ENCODE results near the gene TMEM132C. TPM values are rescaled to one million over a fixed set of nuclear protein-coding genes. Genes with fewer than 3 reads are reported as not detected.

The TMEM132C gene
- total RNA-seq, 1 experiment from 2014 or later = not detected

- BruUV-seq (replicated peaks) = no TSS peak
- intact Hi-C loops (cut with micrococcal nuclease) = no loop called here
- POLR2A ChIA-PET = no interaction called here
- H3K9me3 Mint-ChIP-seq (ENCODE audit: unreplicated experiment) = peaks cover 33% of the 10 kb centered on the region
- H3K36me3 Mint-ChIP-seq (ENCODE audit: insufficient read depth, unreplicated experiment) = no peaks in the 10 kb centered on the region
- H3K27me3 Mint-ChIP-seq (ENCODE audit: insufficient read depth, unreplicated experiment) = no peaks in the 10 kb centered on the region
- H3K4me1 Mint-ChIP-seq (ENCODE audit: insufficient read depth, unreplicated experiment) = no peaks in the 10 kb centered on the region
- H3K27ac Mint-ChIP-seq (ENCODE audit: low read depth, unreplicated experiment) = no peak overlapping the region
- CTCF ChIA-PET = no interaction called here
- DNase-seq (ENCODE audit: unreplicated experiment) = no peak
- TF ChIP-seq CTCF (IDR thresholded peaks at IDR 0.05; ENCODE audit: unreplicated experiment) = no peak
- no peak overlapping the region for H3K4me3 Mint-ChIP-seq (ENCODE audit: unreplicated experiment)
Observed at GRCh38 chr12:128381946-128382345, 115.0 kb downstream of the TMEM132C start.

GRCh38 chr12:128382946-128383345, 116.0 kb downstream of the TMEM132C start:
- Mint-ChIP-seq H3K4me3 (ENCODE audit: unreplicated experiment) (no peak overlapping the region), H3K4me1 (ENCODE audit: insufficient read depth, unreplicated experiment) (no peaks in the 10 kb centered on the region), H3K9me3 (ENCODE audit: unreplicated experiment) (peaks cover 26% of the 10 kb centered on the region), H3K27ac (ENCODE audit: low read depth, unreplicated experiment) (no peak overlapping the region), H3K27me3 (ENCODE audit: insufficient read depth, unreplicated experiment) (no peaks in the 10 kb centered on the region), H3K36me3 (ENCODE audit: insufficient read depth, unreplicated experiment) (no peaks in the 10 kb centered on the region)
- no TSS peak for BruUV-seq (replicated peaks)
- CTCF ChIA-PET = no interaction called here
- intact Hi-C loops (cut with micrococcal nuclease) = no loop called here
- DNase-seq (ENCODE audit: unreplicated experiment) = no peak
- POLR2A ChIA-PET = no interaction called here
- no peak for TF ChIP-seq CTCF (IDR thresholded peaks at IDR 0.05; ENCODE audit: unreplicated experiment)

- Mint-ChIP-seq H3K27ac (ENCODE audit: low read depth, unreplicated experiment) (no peak overlapping the region), H3K27me3 (ENCODE audit: insufficient read depth, unreplicated experiment) (no peaks in the 10 kb centered on the region), H3K9me3 (ENCODE audit: unreplicated experiment) (peaks cover 26% of the 10 kb centered on the region), H3K36me3 (ENCODE audit: insufficient read depth, unreplicated experiment) (no peaks in the 10 kb centered on the region), H3K4me3 (ENCODE audit: unreplicated experiment) (no peak overlapping the region), H3K4me1 (ENCODE audit: insufficient read depth, unreplicated experiment) (no peaks in the 10 kb centered on the region)
- BruUV-seq (replicated peaks) = no TSS peak
- ChIA-PET CTCF (no interaction called here), POLR2A (no interaction called here)
- DNase-seq (ENCODE audit: unreplicated experiment) = no peak
- TF ChIP-seq CTCF (IDR thresholded peaks at IDR 0.05; ENCODE audit: unreplicated experiment) = no peak
- intact Hi-C loops (cut with micrococcal nuclease) = no loop called here
Observed at GRCh38 chr12:128383357-128383937, 116.5 kb downstream of the TMEM132C start.

- no peak overlapping the region for H3K27ac Mint-ChIP-seq (ENCODE audit: low read depth, unreplicated experiment)
- intact Hi-C loops (cut with micrococcal nuclease) = no loop called here
- ChIA-PET POLR2A (no interaction called here), CTCF (no interaction called here)
- no peak overlapping the region for H3K4me3 Mint-ChIP-seq (ENCODE audit: unreplicated experiment)
- H3K9me3 Mint-ChIP-seq (ENCODE audit: unreplicated experiment) = peaks cover 13% of the 10 kb centered on the region
- no peaks in the 10 kb centered on the region for H3K27me3 Mint-ChIP-seq (ENCODE audit: insufficient read depth, unreplicated experiment)
- no TSS peak for BruUV-seq (replicated peaks)
- no peaks in the 10 kb centered on the region for H3K36me3 Mint-ChIP-seq (ENCODE audit: insufficient read depth, unreplicated experiment)
- no peak for DNase-seq (ENCODE audit: unreplicated experiment)
- no peaks in the 10 kb centered on the region for H3K4me1 Mint-ChIP-seq (ENCODE audit: insufficient read depth, unreplicated experiment)
- TF ChIP-seq CTCF (IDR thresholded peaks at IDR 0.05; ENCODE audit: unreplicated experiment) = no peak
Observed at GRCh38 chr12:128385736-128386135, 118.8 kb downstream of the TMEM132C start.
